Tibial nerve (tissue), 4 donors: ENCODE data around the gene OGFR. TPM values are rescaled to one million over a fixed set of nuclear protein-coding genes. Genes with fewer than 3 reads are reported as not detected.
A peak's percentile ranks its signal among the peaks of the same experiment; 100 is the strongest.

Experiments
- DNase-seq, 2 donors: peaks; one replicate each; pipeline ENCODE4 v3.0.0-alpha.2; 2019; ENCODE audit warnings: low spot score in 2 of 2
- H3K27ac ChIP-seq, 4 donors: fragments of 200-600 bp; sonication (generic) in 3 of 4; one replicate each; pipeline ENCODE4 v1.5.1; 2017 to 2019; ENCODE audit warnings: mild to moderate bottlenecking in 1 of 4
- H3K27me3 ChIP-seq, 2 donors: fragments of 200-600 bp; sonication (generic) in 1 of 2; one replicate each; pipeline versions ENCODE4 v1.5.1 to v1.6.0; 2017 to 2019
- H3K36me3 ChIP-seq, 3 donors: fragments of 200-600 bp; sonication (generic); one replicate each; pipeline ENCODE4 v1.5.1; 2018 to 2019
- H3K4me1 ChIP-seq, 4 donors: fragments of 200-600 bp; sonication (generic) in 3 of 4; one replicate each; pipeline ENCODE4 v1.5.1; 2017 to 2019
- H3K4me3 ChIP-seq, 4 donors: fragments of 200-600 bp; sonication (generic) in 3 of 4; one replicate each; pipeline ENCODE4 v1.5.1; 2017 to 2019; ENCODE audit warnings: mild to moderate bottlenecking in 1 of 4, moderate library complexity in 1 of 4
- H3K9me3 ChIP-seq, 4 donors: fragments of 200-600 bp; sonication (generic) in 3 of 4; one replicate each; pipeline ENCODE4 v1.5.1; 2017 to 2019
- EP300 ChIP-seq, 2 donors: sonication (generic); formaldehyde crosslinking; IDR thresholded peaks; one replicate each; pipeline ENCODE4 v1.6.1; 2017; ENCODE audit warnings: antibody characterized with exemption in 2 of 2, mild to moderate bottlenecking in 1 of 2
- POLR2A ChIP-seq, 2 donors: fragments of 450-650 bp; IDR thresholded peaks; one replicate each; pipeline ENCODE4 v1.6.1; 2017; ENCODE audit warnings: antibody characterized with exemption in 2 of 2, mild to moderate bottlenecking in 2 of 2, moderate library complexity in 2 of 2
- WGBS, 2 donors: methylation state at CpG; one replicate each; pipeline ENCODE4 v1.1.5; 2018; 5-methylcytosine and 5-hydroxymethylcytosine counted together
- small RNA-seq: library from RNA; depleted of rRNA; stranded (forward); fragments of <200 nt; gene quantifications from one replicate; pipeline ENCODE3, GENCODE V24; 2016
- total RNA-seq, 4 donors: library from RNA; depleted of rRNA; stranded (reverse); fragments of >200 nt; gene quantifications; one replicate each; pipeline ENCODE4 v1.1.0, GENCODE V29; 2016
- TF ChIP-seq, protein P1 (sequence below), 5 experiments: fragments of 200-600 bp in 3 of 5; fragments of 450-650 bp in 2 of 5; sonication (generic) in 3 of 5; IDR thresholded peaks; one replicate each; pipeline ENCODE4 v1.5.1; 2016 to 2019; ENCODE audit warnings: antibody characterized with exemption in 5 of 5, mild to moderate bottlenecking in 3 of 5, moderate library complexity in 2 of 5

OGFR gene
- total RNA-seq, 4 donors from 2014 or later: 67.1 to 108 (median 80.8) TPM

DNA sequence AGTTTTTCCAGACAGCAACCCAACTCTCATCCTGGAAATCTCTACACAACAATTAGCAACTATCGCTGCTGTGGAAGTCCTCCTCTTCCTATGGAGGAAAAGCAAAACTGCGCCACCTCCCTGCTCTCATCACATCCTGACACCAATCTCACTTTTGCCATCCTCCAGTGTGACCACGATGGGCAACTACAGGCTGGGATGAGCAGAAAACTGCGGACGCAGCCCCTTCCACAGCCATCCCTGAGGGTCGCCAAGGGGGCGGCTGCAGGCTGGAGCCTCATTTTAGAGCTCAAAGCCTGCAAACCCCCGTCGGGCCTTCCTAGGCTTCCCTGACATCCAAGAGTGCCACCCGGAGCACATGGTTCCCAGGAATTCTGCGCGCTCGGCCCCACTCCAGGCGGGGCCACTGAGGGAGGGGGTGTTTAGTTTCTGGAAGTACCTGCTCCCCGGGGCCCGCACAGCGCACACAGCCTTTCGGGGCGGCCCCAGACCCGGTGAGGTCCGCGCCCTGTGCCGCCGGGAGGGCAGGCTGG is 55.8 kb downstream of the OGFR start:
- Histone ChIP-seq H3K4me3 (peak overlapping the region; percentile 8 to 60 (median 34)), H3K36me3 (peaks cover 0 to 25% (median 0%) of the 10 kb centered on the region in 3 donors), H3K4me1 (peaks cover 0 to 26% (median 13%) of the 10 kb centered on the region in 4 donors), H3K27ac (peak overlapping the region in 2 of 4 donors; percentile 3 to 73), H3K9me3 (no peaks in the 10 kb centered on the region), H3K27me3 (no peaks in the 10 kb centered on the region)
- 13 to 14% methylated on average over 18 to 24 of the region's 24 CpGs for WGBS, 2 donors
- TF ChIP-seq, protein P1, sequence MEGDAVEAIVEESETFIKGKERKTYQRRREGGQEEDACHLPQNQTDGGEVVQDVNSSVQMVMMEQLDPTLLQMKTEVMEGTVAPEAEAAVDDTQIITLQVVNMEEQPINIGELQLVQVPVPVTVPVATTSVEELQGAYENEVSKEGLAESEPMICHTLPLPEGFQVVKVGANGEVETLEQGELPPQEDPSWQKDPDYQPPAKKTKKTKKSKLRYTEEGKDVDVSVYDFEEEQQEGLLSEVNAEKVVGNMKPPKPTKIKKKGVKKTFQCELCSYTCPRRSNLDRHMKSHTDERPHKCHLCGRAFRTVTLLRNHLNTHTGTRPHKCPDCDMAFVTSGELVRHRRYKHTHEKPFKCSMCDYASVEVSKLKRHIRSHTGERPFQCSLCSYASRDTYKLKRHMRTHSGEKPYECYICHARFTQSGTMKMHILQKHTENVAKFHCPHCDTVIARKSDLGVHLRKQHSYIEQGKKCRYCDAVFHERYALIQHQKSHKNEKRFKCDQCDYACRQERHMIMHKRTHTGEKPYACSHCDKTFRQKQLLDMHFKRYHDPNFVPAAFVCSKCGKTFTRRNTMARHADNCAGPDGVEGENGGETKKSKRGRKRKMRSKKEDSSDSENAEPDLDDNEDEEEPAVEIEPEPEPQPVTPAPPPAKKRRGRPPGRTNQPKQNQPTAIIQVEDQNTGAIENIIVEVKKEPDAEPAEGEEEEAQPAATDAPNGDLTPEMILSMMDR (IDR thresholded peaks at IDR 0.05): no peak
- TF ChIP-seq EP300 (IDR thresholded peaks at IDR 0.05) (no peak), POLR2A (IDR thresholded peaks at IDR 0.05) (no peak)
- DNase-seq: no peak

DNA sequence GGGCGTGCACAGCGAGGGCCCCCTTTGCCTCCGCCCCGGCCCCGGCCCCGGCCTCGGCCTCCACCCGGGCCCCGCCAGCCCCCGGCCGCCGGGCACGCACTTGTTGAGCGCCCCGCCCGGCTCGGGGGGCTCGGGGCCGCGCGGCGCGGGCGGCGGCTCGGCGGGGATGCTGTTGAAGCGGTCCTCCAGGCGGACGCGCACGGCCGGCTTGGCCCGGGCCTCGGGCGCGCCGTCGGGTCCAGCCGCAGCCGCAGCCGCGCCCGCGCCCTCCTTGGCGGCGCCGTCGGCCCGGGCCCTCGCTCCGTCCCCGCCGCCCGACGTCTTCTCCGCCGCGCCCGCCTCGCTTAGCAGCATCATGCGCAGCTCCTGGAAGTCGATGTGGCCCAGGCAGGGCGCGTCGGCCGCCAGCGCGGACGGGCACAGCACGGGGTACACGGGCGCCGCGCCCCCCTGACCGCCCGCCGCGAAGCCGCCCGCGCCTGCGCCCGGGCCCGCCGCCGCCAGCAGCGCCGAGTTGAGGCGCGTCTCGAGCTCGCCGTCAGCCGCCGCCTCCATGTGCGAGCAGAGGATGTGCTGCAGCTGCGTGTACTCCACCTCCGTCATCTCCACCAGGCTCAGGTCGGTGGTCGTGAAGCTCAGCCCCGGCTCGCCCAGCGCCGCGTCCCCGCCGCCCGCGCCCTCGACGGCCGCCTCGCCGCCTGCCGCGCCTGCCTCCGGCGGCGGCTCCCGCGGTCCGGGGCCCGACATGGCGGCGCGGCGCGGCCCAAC is 56.5 kb downstream of the OGFR start:
- H3K27ac ChIP-seq: peak overlapping the region in 1 of 4 donors; percentile 73
- peaks cover 0 to 19% (median 0%) of the 10 kb centered on the region in 3 donors for H3K36me3 ChIP-seq
- H3K9me3 ChIP-seq: no peaks in the 10 kb centered on the region
- peak overlapping the region; percentile 32 to 60 (median 38) for H3K4me3 ChIP-seq
- H3K27me3 ChIP-seq: no peaks in the 10 kb centered on the region
- no peak for TF ChIP-seq POLR2A (IDR thresholded peaks at IDR 0.05)
- no peak for TF ChIP-seq EP300 (IDR thresholded peaks at IDR 0.05)
- TF ChIP-seq, protein P1 (IDR thresholded peaks at IDR 0.05): no peak
- 1% methylated on average over 15 to 20 of the region's 129 CpGs for WGBS, 2 donors
- H3K4me1 ChIP-seq: peaks cover 0 to 26% (median 13%) of the 10 kb centered on the region in 4 donors
- DNase-seq: no peak

DNA sequence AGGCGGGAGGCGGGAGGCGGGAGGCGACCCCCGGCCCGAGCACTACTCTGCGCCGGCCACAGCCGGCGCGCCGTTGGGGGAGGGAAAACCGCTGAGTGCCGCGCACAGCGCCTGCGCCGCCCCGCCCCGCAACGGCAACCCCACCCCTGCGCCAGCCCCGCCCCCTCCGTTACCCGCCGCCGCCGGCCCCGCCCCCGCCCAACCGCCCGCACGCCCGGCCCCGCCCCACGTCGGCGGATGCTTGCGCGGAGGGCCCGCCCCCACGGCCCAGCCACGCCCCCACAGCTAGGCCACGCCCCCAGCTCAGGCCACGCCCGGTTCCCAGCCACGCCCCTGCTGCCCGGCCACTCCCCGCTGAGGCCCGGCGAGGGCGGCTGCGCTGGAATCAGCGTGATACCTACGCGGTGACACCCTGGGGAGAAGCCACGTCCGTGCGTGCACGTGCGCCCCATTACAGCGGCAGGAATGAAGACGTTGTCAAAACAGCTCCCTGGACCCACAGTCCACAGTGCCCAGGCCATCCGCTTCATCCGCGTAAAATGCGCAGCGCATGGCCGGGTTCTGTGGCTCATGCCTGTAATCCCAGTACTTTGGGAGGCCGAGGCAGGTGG is 57.2 kb downstream of the OGFR start, which contains the start of gene TCFL5:
Gene TCFL5, minus strand, starts transcription at position 97 of the 611 bp plus-strand sequence. CDS start 152 bp downstream, outside the sequence.
- peaks cover 0 to 26% (median 13%) of the 10 kb centered on the region in 4 donors for H3K4me1 ChIP-seq
- peak within 1 kb of the TSS; percentile 32 to 60 (median 38) for H3K4me3 ChIP-seq
- H3K27me3 ChIP-seq: no peaks in the 10 kb centered on the region
- DNase-seq: peak; percentile 77 to 87
- H3K9me3 ChIP-seq: no peaks in the 10 kb centered on the region
- WGBS, 2 donors: 13 to 17% methylated on average over 5 to 39 of the region's 70 CpGs
- TF ChIP-seq, protein P1 (IDR thresholded peaks at IDR 0.05): peak in 1 of 5 experiments; percentile 15
- TF ChIP-seq POLR2A (IDR thresholded peaks at IDR 0.05): peak; percentile 13 to 20
- peak; percentile 49 to 79 for TF ChIP-seq EP300 (IDR thresholded peaks at IDR 0.05)
- H3K36me3 ChIP-seq: peaks cover 0 to 12% (median 0%) of the 10 kb centered on the region in 3 donors
- H3K27ac ChIP-seq: peak within 1 kb of the TSS in 3 of 4 donors; percentile 3 to 85 (median 77)

Small RNAs within 50 kb of the gene (small RNA-seq; reads per million reads assigned to genes)
- not detected for gene DPH3P1

Other genes starting within 250 kb of the OGFR start
- gene SLCO4A1, start 162.3 kb upstream of the OGFR start, total RNA-seq: 10 to 100 TPM; 24.3 to 73.7 (median 40.5) TPM
- under 1 TPM in 1 of 4 donors, not detected in 3; 0.30 TPM for gene NTSR1, start 96.0 kb upstream of the OGFR start, total RNA-seq
- gene MRGBP, start 8.4 kb upstream of the OGFR start, total RNA-seq: 10 to 100 TPM; 12.0 to 15.3 (median 13.6) TPM
- gene COL9A3, start 12.2 kb downstream of the OGFR start, total RNA-seq: 10 to 100 TPM; 51.3 to 81.2 (median 63.5) TPM
- gene TCFL5, start 57.0 kb downstream of the OGFR start, total RNA-seq: 10 to 100 TPM in 3 of 4 donors, 1 to 10 TPM in 1; 9.8 to 25.1 (median 16.2) TPM
- 10 to 100 TPM; 64.5 to 89.7 (median 78.9) TPM for gene DIDO1, start 121.7 kb downstream of the OGFR start, total RNA-seq
- 10 to 100 TPM; 23.4 to 33.4 (median 29.7) TPM for gene GID8, start 133.3 kb downstream of the OGFR start, total RNA-seq
- 10 to 100 TPM in 1 of 4 donors, 1 to 10 TPM in 3; 3.9 to 13.5 (median 4.5) TPM for gene SLC17A9, start 147.9 kb downstream of the OGFR start, total RNA-seq
- gene BHLHE23, start 202.1 kb downstream of the OGFR start, total RNA-seq: not detected